ENCODE results near the gene COL8A1.

The COL8A1 gene

GRCh38 chr3:99683465-99683864 lies 45.1 kb downstream of the COL8A1 start:
- H3K23ac ChIP-seq (ENCODE audit: low read length) = no peak overlapping the region
- no peak overlapping the region for H2AK5ac ChIP-seq (ENCODE audit: low read length)
- H2BK120ac ChIP-seq (ENCODE audit: insufficient read depth, low read length, poor library complexity) = no peak overlapping the region
- H3K4ac ChIP-seq (ENCODE audit: low read depth, low read length) = no peak overlapping the region
- no peaks in the 10 kb centered on the region for H3K36me3 ChIP-seq (ENCODE audit: control insufficient read depth in 1 of 2, insufficient read depth in 2 of 2, low read length in 2 of 2)
- H2BK5ac ChIP-seq (ENCODE audit: low read depth, low read length, poor library complexity) = no peak overlapping the region
- H3K9ac ChIP-seq (ENCODE audit: low read length) = no peak overlapping the region
- no peaks in the 10 kb centered on the region for H3K9me3 ChIP-seq (ENCODE audit: insufficient read depth, low read depth, low read length)
- no peaks in the 10 kb centered on the region for H3K4me1 ChIP-seq (ENCODE audit: control insufficient read depth in 1 of 2, insufficient read depth in 2 of 2, low read length in 2 of 2)
- H3K4me2 ChIP-seq (ENCODE audit: low read length) = no peak overlapping the region
- no peaks in the 10 kb centered on the region for H3K79me2 ChIP-seq (ENCODE audit: control insufficient read depth, insufficient read depth, low read length, poor library complexity)
- H4K91ac ChIP-seq (ENCODE audit: low read depth, low read length) = no peak overlapping the region
- no peak overlapping the region for H4K12ac ChIP-seq (ENCODE audit: low read depth, low read length)
- WGBS (ENCODE audit: extremely low coverage, insufficient coverage, insufficient read length) = no CpG with 5 or more reads among the region's 1 CpG
- no peak overlapping the region for H4K8ac ChIP-seq (ENCODE audit: low read depth, low read length)
- H3K27ac ChIP-seq (ENCODE audit: low read depth, low read length) = no peak overlapping the region
- no peak overlapping the region for H3K18ac ChIP-seq (ENCODE audit: low read length)
- H3K4me3 ChIP-seq (ENCODE audit: low read depth, low read length) = no peak overlapping the region
- no peak for DNase-seq
- H3K27me3 ChIP-seq (ENCODE audit: insufficient read depth, low read length) = no peaks in the 10 kb centered on the region
- no peak overlapping the region for H3K14ac ChIP-seq (ENCODE audit: low read length)
- H2AFZ ChIP-seq (ENCODE audit: insufficient read depth, low read length, poor library complexity) = no peak overlapping the region
- no peaks in the 10 kb centered on the region for H3K79me1 ChIP-seq (ENCODE audit: low read length)
- H2BK12ac ChIP-seq (ENCODE audit: low read length) = no peak overlapping the region

- Histone ChIP-seq H2AK5ac (ENCODE audit: low read length) (no peak overlapping the region), H3K79me1 (ENCODE audit: low read length) (no peaks in the 10 kb centered on the region), H3K27me3 (ENCODE audit: insufficient read depth, low read length) (no peaks in the 10 kb centered on the region), H4K12ac (ENCODE audit: low read depth, low read length) (no peak overlapping the region), H3K79me2 (ENCODE audit: control insufficient read depth, insufficient read depth, low read length, poor library complexity) (no peaks in the 10 kb centered on the region), H3K4me2 (ENCODE audit: low read length) (no peak overlapping the region), H2BK12ac (ENCODE audit: low read length) (no peak overlapping the region), H3K4me3 (ENCODE audit: low read depth, low read length) (no peak overlapping the region), H3K27ac (ENCODE audit: low read depth, low read length) (no peak overlapping the region), H3K14ac (ENCODE audit: low read length) (no peak overlapping the region), H3K4me1 (ENCODE audit: control insufficient read depth in 1 of 2, insufficient read depth in 2 of 2, low read length in 2 of 2) (no peaks in the 10 kb centered on the region), H3K36me3 (ENCODE audit: control insufficient read depth in 1 of 2, insufficient read depth in 2 of 2, low read length in 2 of 2) (no peaks in the 10 kb centered on the region), H3K23ac (ENCODE audit: low read length) (no peak overlapping the region), H4K8ac (ENCODE audit: low read depth, low read length) (no peak overlapping the region), H2BK120ac (ENCODE audit: insufficient read depth, low read length, poor library complexity) (no peak overlapping the region), H3K9ac (ENCODE audit: low read length) (no peak overlapping the region), H3K4ac (ENCODE audit: low read depth, low read length) (no peak overlapping the region), H3K9me3 (ENCODE audit: insufficient read depth, low read depth, low read length) (no peaks in the 10 kb centered on the region), H2BK5ac (ENCODE audit: low read depth, low read length, poor library complexity) (no peak overlapping the region), H4K91ac (ENCODE audit: low read depth, low read length) (no peak overlapping the region), H3K18ac (ENCODE audit: low read length) (no peak overlapping the region), H2AFZ (ENCODE audit: insufficient read depth, low read length, poor library complexity) (no peak overlapping the region)
- DNase-seq = no peak
- WGBS (ENCODE audit: extremely low coverage, insufficient coverage, insufficient read length) = no CpG with 5 or more reads among the region's 3 CpGs
These were observed 45.5 kb downstream of the COL8A1 start for GRCh38 chr3:99683876-99684275.

- Histone ChIP-seq H3K18ac (ENCODE audit: low read length) (no peak overlapping the region), H4K8ac (ENCODE audit: low read depth, low read length) (no peak overlapping the region), H3K4me2 (ENCODE audit: low read length) (no peak overlapping the region), H2BK12ac (ENCODE audit: low read length) (no peak overlapping the region), H3K9ac (ENCODE audit: low read length) (no peak overlapping the region), H3K27me3 (ENCODE audit: insufficient read depth, low read length) (no peaks in the 10 kb centered on the region), H3K14ac (ENCODE audit: low read length) (no peak overlapping the region), H3K79me2 (ENCODE audit: control insufficient read depth, insufficient read depth, low read length, poor library complexity) (no peaks in the 10 kb centered on the region), H3K36me3 (ENCODE audit: control insufficient read depth in 1 of 2, insufficient read depth in 2 of 2, low read length in 2 of 2) (no peaks in the 10 kb centered on the region), H4K91ac (ENCODE audit: low read depth, low read length) (no peak overlapping the region), H2BK120ac (ENCODE audit: insufficient read depth, low read length, poor library complexity) (no peak overlapping the region), H3K4me1 (ENCODE audit: control insufficient read depth in 1 of 2, insufficient read depth in 2 of 2, low read length in 2 of 2) (no peaks in the 10 kb centered on the region), H3K4me3 (ENCODE audit: low read depth, low read length) (no peak overlapping the region), H2BK5ac (ENCODE audit: low read depth, low read length, poor library complexity) (no peak overlapping the region), H3K79me1 (ENCODE audit: low read length) (no peaks in the 10 kb centered on the region), H2AFZ (ENCODE audit: insufficient read depth, low read length, poor library complexity) (no peak overlapping the region), H2AK5ac (ENCODE audit: low read length) (no peak overlapping the region), H3K9me3 (ENCODE audit: insufficient read depth, low read depth, low read length) (no peaks in the 10 kb centered on the region), H3K23ac (ENCODE audit: low read length) (no peak overlapping the region), H4K12ac (ENCODE audit: low read depth, low read length) (no peak overlapping the region), H3K27ac (ENCODE audit: low read depth, low read length) (no peak overlapping the region), H3K4ac (ENCODE audit: low read depth, low read length) (no peak overlapping the region)
- no CpG with 5 or more reads among the region's 4 CpGs for WGBS (ENCODE audit: extremely low coverage, insufficient coverage, insufficient read length)
- no peak for DNase-seq
These were observed 46.2 kb downstream of the COL8A1 start for GRCh38 chr3:99684644-99685043.

- Histone ChIP-seq H3K9ac (ENCODE audit: low read length) (no peak overlapping the region), H2AFZ (ENCODE audit: insufficient read depth, low read length, poor library complexity) (no peak overlapping the region), H3K27ac (ENCODE audit: low read depth, low read length) (no peak overlapping the region), H3K36me3 (ENCODE audit: control insufficient read depth in 1 of 2, insufficient read depth in 2 of 2, low read length in 2 of 2) (no peaks in the 10 kb centered on the region), H3K79me2 (ENCODE audit: control insufficient read depth, insufficient read depth, low read length, poor library complexity) (no peaks in the 10 kb centered on the region), H4K91ac (ENCODE audit: low read depth, low read length) (no peak overlapping the region), H2BK5ac (ENCODE audit: low read depth, low read length, poor library complexity) (no peak overlapping the region), H3K23ac (ENCODE audit: low read length) (no peak overlapping the region), H2BK12ac (ENCODE audit: low read length) (no peak overlapping the region), H3K18ac (ENCODE audit: low read length) (no peak overlapping the region), H3K4ac (ENCODE audit: low read depth, low read length) (no peak overlapping the region), H2BK120ac (ENCODE audit: insufficient read depth, low read length, poor library complexity) (no peak overlapping the region), H3K4me1 (ENCODE audit: control insufficient read depth in 1 of 2, insufficient read depth in 2 of 2, low read length in 2 of 2) (no peaks in the 10 kb centered on the region), H3K27me3 (ENCODE audit: insufficient read depth, low read length) (no peaks in the 10 kb centered on the region), H2AK5ac (ENCODE audit: low read length) (no peak overlapping the region), H3K4me3 (ENCODE audit: low read depth, low read length) (no peak overlapping the region), H3K14ac (ENCODE audit: low read length) (no peak overlapping the region), H3K9me3 (ENCODE audit: insufficient read depth, low read depth, low read length) (no peaks in the 10 kb centered on the region), H3K79me1 (ENCODE audit: low read length) (no peaks in the 10 kb centered on the region), H4K12ac (ENCODE audit: low read depth, low read length) (no peak overlapping the region), H4K8ac (ENCODE audit: low read depth, low read length) (no peak overlapping the region), H3K4me2 (ENCODE audit: low read length) (no peak overlapping the region)
- WGBS (ENCODE audit: extremely low coverage, insufficient coverage, insufficient read length) = no CpG with 5 or more reads among the region's 1 CpG
- no peak for DNase-seq
These were observed 48.1 kb downstream of the COL8A1 start for GRCh38 chr3:99686469-99686868.
